GM10847 (cell line): ENCODE data around the gene OTOGL.

Experiments
- POLR2A ChIP-seq: IDR thresholded peaks from 2 replicates; pipeline ENCODE4 v1.6.1; 2011; ENCODE audit not compliant: insufficient read length; ENCODE audit errors: extremely low read depth

The OTOGL gene

GRCh38 chr12:80101126-80101525 is 1.8 kb downstream of the OTOGL start:
- no peak for TF ChIP-seq POLR2A

GRCh38 chr12:80107221-80107620 is 7.9 kb downstream of the OTOGL start:
- no peak for TF ChIP-seq POLR2A

- no peak for TF ChIP-seq POLR2A
Measured at GRCh38 chr12:80116735-80117134, 17.4 kb downstream of the OTOGL start.

- no peak for TF ChIP-seq POLR2A
Measured at GRCh38 chr12:80118565-80119324, 19.4 kb downstream of the OTOGL start.

- no peak for TF ChIP-seq POLR2A
Measured at GRCh38 chr12:80120994-80121393, 21.7 kb downstream of the OTOGL start.

GRCh38 chr12:80121661-80122060 is 22.3 kb downstream of the OTOGL start:
- TF ChIP-seq POLR2A = no peak

GRCh38 chr12:80129895-80130530 is 30.7 kb downstream of the OTOGL start:
- no peak for TF ChIP-seq POLR2A

GRCh38 chr12:80135624-80136023 is 36.3 kb downstream of the OTOGL start:
- no peak for TF ChIP-seq POLR2A

GRCh38 chr12:80140005-80140404 is 40.7 kb downstream of the OTOGL start:
- TF ChIP-seq POLR2A = no peak

- no peak for TF ChIP-seq POLR2A
Measured at GRCh38 chr12:80142640-80143039, 43.3 kb downstream of the OTOGL start.

- no peak for TF ChIP-seq POLR2A
Measured at GRCh38 chr12:80143537-80143936, 44.2 kb downstream of the OTOGL start.

GRCh38 chr12:80151131-80151530 is 51.8 kb downstream of the OTOGL start:
- TF ChIP-seq POLR2A = no peak

GRCh38 chr12:80154261-80154660 is 54.9 kb downstream of the OTOGL start:
- no peak for TF ChIP-seq POLR2A

GRCh38 chr12:80156306-80156705 is 57.0 kb downstream of the OTOGL start:
- no peak for TF ChIP-seq POLR2A

- no peak for TF ChIP-seq POLR2A
Measured at GRCh38 chr12:80157645-80158044, 58.3 kb downstream of the OTOGL start.

- TF ChIP-seq POLR2A = no peak
Measured at GRCh38 chr12:80161612-80162011, 62.3 kb downstream of the OTOGL start.

GRCh38 chr12:80162177-80162576 is 62.8 kb downstream of the OTOGL start:
- TF ChIP-seq POLR2A = no peak
